ENCODE measurements around the gene FDCSP.

FDCSP gene

DNA sequence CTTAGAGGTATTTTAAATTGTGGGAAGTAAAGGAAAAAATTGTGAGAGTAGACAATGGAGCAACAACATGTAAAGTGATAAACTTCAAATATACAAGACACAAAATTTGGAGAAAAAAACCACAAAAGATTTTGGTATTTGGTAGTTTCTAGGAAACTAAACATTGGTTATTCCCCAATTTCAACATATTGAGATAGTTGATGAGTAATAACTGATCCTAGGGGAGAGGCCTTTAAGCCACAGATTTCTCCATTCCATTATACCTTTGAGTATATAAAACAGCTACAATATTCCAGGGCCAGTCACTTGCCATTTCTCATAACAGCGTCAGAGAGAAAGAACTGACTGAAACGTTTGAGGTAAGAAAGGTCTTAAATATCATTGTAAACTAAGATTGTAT lies at the start of gene FDCSP:
Gene FDCSP, plus strand, starts transcription at position 301 of the 400 bp plus-strand sequence. CDS start 5,071 bp downstream, outside the sequence.
- no peak for DNase-seq (ENCODE audit: extremely low spot score)
- TF ChIP-seq, protein P1, sequence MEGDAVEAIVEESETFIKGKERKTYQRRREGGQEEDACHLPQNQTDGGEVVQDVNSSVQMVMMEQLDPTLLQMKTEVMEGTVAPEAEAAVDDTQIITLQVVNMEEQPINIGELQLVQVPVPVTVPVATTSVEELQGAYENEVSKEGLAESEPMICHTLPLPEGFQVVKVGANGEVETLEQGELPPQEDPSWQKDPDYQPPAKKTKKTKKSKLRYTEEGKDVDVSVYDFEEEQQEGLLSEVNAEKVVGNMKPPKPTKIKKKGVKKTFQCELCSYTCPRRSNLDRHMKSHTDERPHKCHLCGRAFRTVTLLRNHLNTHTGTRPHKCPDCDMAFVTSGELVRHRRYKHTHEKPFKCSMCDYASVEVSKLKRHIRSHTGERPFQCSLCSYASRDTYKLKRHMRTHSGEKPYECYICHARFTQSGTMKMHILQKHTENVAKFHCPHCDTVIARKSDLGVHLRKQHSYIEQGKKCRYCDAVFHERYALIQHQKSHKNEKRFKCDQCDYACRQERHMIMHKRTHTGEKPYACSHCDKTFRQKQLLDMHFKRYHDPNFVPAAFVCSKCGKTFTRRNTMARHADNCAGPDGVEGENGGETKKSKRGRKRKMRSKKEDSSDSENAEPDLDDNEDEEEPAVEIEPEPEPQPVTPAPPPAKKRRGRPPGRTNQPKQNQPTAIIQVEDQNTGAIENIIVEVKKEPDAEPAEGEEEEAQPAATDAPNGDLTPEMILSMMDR (IDR thresholded peaks at IDR 0.05; ENCODE audit: control extremely low read depth, extremely low read depth, low read depth, missing control alignments), result no peak
- CTCF ChIA-PET, result no interaction called here
- POLR2A ChIA-PET, result no interaction called here

DNA sequence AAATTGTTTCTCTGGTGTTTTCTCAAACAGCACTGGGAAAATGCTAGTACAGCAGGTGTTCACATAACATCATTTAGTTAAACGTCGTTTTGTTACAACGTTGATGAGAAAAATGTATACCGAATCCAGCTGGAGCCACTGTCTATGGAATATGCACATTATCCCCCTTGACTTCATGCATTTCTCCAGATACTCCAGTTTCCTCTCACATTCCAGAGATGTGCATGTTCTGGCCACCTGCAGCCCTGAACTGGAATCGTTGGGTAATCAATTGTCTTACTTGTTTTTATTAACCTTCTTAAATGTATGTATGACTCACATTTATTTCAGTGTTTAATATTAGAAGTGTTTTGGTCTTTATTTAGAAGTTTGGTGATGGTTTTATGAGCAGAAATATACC lies 48.8 kb upstream of the FDCSP start:
- POLR2A ChIA-PET, result no interaction called here
- TF ChIP-seq, protein P1 (IDR thresholded peaks at IDR 0.05; ENCODE audit: control extremely low read depth, extremely low read depth, low read depth, missing control alignments), result no peak
- DNase-seq (ENCODE audit: extremely low spot score), result no peak
- CTCF ChIA-PET, result interaction anchor here (1.2 kb wide), 1 partner anchor 21 kb away, joined by 3 read pairs; no protein-coding TSS in a partner anchor

DNA sequence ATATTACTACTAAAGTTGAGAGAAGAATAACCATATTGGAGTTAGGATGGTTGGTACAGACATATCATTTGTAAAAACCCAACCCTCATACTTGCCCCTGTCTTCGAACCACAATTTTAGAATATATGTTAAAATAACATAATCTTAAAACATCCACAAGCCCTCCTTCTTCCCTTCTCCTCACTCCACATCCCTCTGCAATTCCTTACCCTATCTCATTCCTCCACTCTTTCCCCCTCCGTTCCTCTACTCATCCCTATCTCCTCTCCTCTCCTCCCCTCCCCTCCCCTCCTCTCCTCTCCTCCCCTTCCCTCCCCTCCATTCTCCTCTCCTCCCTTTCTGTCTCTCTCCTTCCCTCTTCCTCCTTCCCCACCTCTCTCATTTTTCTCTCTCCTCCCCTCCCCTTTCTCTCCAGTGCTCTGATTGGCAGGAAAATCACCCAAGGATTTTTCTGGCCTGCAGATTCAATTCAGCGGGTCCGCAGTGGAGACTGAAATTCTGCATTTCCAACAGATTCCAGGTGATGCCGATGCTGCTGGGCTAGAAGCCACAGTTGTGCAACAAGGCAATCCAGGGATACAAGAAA lies 47.8 kb upstream of the FDCSP start:
- no peak for DNase-seq (ENCODE audit: extremely low spot score)
- CTCF ChIA-PET, result no interaction called here
- TF ChIP-seq, protein P1 (IDR thresholded peaks at IDR 0.05; ENCODE audit: control extremely low read depth, extremely low read depth, low read depth, missing control alignments), result no peak
- POLR2A ChIA-PET, result no interaction called here

DNA sequence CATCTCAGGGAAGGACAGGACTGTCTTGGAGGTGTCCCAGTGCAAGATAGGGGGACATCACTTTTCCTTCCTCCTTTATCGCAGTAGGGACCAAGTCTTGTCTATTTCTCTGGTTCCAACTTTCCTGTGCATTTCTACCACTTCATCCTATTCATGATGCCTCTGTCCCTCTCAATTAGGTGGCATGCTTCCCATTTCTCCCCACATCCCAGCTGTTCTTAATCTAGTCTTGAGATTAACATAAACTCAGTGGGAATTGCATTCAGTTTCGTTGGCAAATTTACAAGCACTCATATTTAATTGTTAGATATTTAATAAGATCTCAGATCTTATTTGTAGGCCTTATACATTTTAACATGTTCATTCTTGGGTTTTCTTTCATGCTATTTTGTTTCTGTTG lies 46.1 kb upstream of the FDCSP start:
- ChIA-PET CTCF (interaction anchor here (1.1 to 1.4 kb wide), 2 partner anchors 8 to 22 kb away, joined by 3 to 4 read pairs; no protein-coding TSS in a partner anchor), POLR2A (no interaction called here)
- TF ChIP-seq, protein P1 (IDR thresholded peaks at IDR 0.05; ENCODE audit: control extremely low read depth, extremely low read depth, low read depth, missing control alignments), result no peak
- no peak for DNase-seq (ENCODE audit: extremely low spot score)

DNA sequence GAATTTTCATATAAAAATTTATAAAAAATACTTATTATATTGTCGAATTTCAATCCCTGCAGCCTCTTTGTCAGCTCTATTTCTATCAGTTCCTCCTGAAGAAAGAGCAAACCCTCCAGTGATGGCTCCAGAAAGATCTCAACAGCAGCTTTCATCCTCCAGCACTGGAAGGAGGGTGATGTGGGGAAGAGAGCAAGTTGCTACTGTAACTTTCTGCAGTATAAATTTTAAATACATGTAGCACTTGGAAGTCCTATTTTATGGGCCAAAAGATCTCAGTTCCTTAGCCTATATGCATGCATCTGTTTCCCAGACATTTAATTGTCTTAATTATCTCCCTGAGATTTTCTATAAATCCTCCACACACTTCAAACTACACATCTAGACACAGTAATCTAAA lies 44.1 kb upstream of the FDCSP start:
- TF ChIP-seq, protein P1 (IDR thresholded peaks at IDR 0.05; ENCODE audit: control extremely low read depth, extremely low read depth, low read depth, missing control alignments), result no peak
- ChIA-PET CTCF (interaction anchor here (0.7 to 2.3 kb wide), 5 partner anchors 11 to 324 kb away, joined by 3 to 16 read pairs (median 3); partner anchors contain the start of gene ODAM), POLR2A (no interaction called here)
- DNase-seq (ENCODE audit: extremely low spot score), result no peak

DNA sequence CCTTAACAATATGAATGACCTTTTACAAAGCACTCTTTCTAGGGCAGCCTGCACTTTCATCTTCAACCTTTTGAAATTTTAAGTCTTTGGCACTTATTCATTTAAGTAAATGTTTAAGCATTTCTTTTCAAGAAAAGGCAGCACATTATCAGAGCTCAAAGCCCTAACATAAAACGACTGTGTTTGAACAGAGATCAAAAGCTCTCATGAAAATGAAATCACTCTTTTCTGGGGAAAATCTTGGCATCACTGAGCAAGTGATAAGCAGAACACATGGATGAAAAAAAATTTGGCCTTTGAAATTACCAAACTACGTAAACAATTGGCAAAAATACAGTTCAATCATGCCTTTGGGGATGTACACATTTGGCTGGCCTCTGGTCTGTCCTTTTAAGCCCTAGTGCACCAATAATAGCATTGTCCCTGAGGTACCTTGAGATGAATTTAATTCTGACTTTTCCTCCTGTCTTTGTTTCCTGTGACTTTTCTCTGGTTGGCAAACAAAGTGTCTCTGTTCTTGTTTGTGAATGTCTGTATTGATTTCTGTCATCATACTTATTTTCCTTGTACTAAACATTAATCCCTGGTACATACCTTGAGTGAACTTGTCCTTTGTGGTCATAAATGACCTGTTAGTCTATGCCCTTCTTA lies 43.3 kb upstream of the FDCSP start:
- ChIA-PET POLR2A (no interaction called here), CTCF (interaction anchor here (0.7 to 2.4 kb wide), 17 partner anchors 7 to 492 kb away, joined by 3 to 16 read pairs (median 3); partner anchors contain the start of gene ODAM)
- DNase-seq (ENCODE audit: extremely low spot score), result no peak
- TF ChIP-seq, protein P1 (IDR thresholded peaks at IDR 0.05; ENCODE audit: control extremely low read depth, extremely low read depth, low read depth, missing control alignments), result no peak

Data from GM10248 (cell line).